B cell (primary cell): ENCODE data around the gene PRDM15.

Experiments
- CTCF ChIP-seq: fragments of 200-600 bp; IDR thresholded peaks from one replicate; pipeline ENCODE4 v1.8.0; 2022; ENCODE audit warnings: antibody characterized with exemption, mild to moderate bottlenecking
- EZH2 ChIP-seq: IDR thresholded peaks from 2 replicates; pipeline ENCODE4 v1.6.1; 2012; ENCODE audit warnings: borderline replicate concordance, low read depth, mild to moderate bottlenecking, moderate library complexity, low read length; ENCODE audit not compliant: insufficient read depth, poor library complexity, severe bottlenecking

- no peak for TF ChIP-seq CTCF
- no peak for TF ChIP-seq EZH2
Observed at GRCh38 chr21:41774467-41775148, 104.5 kb downstream of the PRDM15 start.
